BLaER1 treated with 17β-estradiol and CSF1 and Interleukin-3, amounts not matched to agents 10 nM and 100 nM (cell line): ENCODE data around the gene ANK3.

ENCODE experiments used
- H3K27ac ChIP-seq, 11 experiments: shearing (Covaris generic); formaldehyde crosslinking; 2 replicates each; pipeline ENCODE4 v1.8.1; 2022
- H3K27me3 ChIP-seq, 11 experiments: shearing (Covaris generic); formaldehyde crosslinking; 2 replicates each; pipeline ENCODE4 v1.8.1; 2022
- H3K36me3 ChIP-seq, 11 experiments: shearing (Covaris generic); formaldehyde crosslinking; 2 replicates each; pipeline ENCODE4 v1.8.1; 2022
- H3K4me1 ChIP-seq, 10 experiments: shearing (Covaris generic); formaldehyde crosslinking; 2 replicates each; pipeline ENCODE4 v1.8.1; 2022
- H3K4me2 ChIP-seq, 11 experiments: shearing (Covaris generic); formaldehyde crosslinking; 2 replicates each; pipeline ENCODE4 v1.8.1; 2022
- H3K4me3 ChIP-seq, 10 experiments: shearing (Covaris generic); formaldehyde crosslinking; 2 replicates each; pipeline ENCODE4 v1.8.1; 2022
- H3K9ac ChIP-seq, 11 experiments: shearing (Covaris generic); formaldehyde crosslinking; 2 replicates each; pipeline ENCODE4 v1.8.1; 2022
- H3K9me3 ChIP-seq, 11 experiments: shearing (Covaris generic); formaldehyde crosslinking; replicated peaks in 1 of 11; 2 replicates each; pipeline ENCODE4 v1.8.1; 2022
- H4K20me1 ChIP-seq, 11 experiments: shearing (Covaris generic); formaldehyde crosslinking; 2 replicates each; pipeline ENCODE4 v1.8.1; 2022
- Cebpa-rat ChIP-seq, 11 experiments: shearing (Covaris generic); IDR thresholded peaks; 2 replicates each; pipeline ENCODE4 v1.8.1; 2022

The ANK3 gene

DNA sequence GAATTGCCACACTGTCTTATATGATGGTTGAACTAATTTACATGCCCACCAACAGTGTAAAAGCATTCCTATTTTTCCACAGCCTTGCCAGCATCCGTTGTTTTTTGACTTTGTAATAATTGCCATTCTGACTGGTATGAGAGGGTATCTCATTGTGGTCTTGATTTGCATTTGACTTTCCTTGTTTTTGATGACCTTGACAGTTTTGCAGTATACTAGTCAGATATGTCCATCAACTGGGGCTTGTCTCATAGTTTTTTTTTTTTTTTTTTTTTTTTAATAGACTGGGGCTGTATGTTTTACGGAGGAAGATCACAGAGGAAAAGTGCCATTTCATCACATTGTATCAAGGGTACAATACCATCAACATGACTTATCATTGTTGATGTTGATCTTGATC is 220.6 kb downstream of the ANK3 start:
- TF ChIP-seq Cebpa-rat (IDR thresholded peaks at IDR 0.05) = no peak
- no peaks in the 10 kb centered on the region for H3K36me3 ChIP-seq
- H3K4me1 ChIP-seq = no peaks in the 10 kb centered on the region
- no peak overlapping the region for H3K9ac ChIP-seq
- no peaks in the 10 kb centered on the region for H3K27me3 ChIP-seq
- H3K4me3 ChIP-seq = no peak overlapping the region
- H3K9me3 ChIP-seq = no peaks in the 10 kb centered on the region
- H4K20me1 ChIP-seq = no peaks in the 10 kb centered on the region
- no peak overlapping the region for H3K27ac ChIP-seq
- no peak overlapping the region for H3K4me2 ChIP-seq

GRCh38 chr10:60167050-60167449 is 222.6 kb downstream of the ANK3 start:
- Histone ChIP-seq H3K4me2 (no peak overlapping the region), H3K4me1 (no peaks in the 10 kb centered on the region), H3K36me3 (no peaks in the 10 kb centered on the region), H3K4me3 (no peak overlapping the region), H4K20me1 (no peaks in the 10 kb centered on the region), H3K9me3 (no peaks in the 10 kb centered on the region), H3K27me3 (no peaks in the 10 kb centered on the region), H3K27ac (no peak overlapping the region), H3K9ac (no peak overlapping the region)
- TF ChIP-seq Cebpa-rat (IDR thresholded peaks at IDR 0.05) = no peak

DNA sequence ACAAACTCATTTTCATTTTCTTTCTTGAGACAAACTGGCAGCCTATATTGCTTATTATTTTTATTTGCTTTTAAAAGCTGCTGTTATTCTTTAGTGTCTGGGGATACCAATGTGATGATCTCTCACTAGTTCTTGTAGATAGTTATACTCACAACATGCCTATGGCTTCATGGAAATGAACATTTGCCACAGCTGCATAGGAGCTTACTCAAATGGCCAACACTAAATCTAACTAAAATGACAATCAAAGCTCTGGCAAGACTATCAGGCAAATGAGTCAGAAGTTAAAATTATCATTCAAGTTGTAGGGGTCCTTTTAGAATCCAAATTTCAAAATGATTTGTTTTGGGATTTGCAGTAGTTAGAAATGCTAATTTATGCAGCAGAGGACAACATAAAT is 225.9 kb downstream of the ANK3 start:
- no peaks in the 10 kb centered on the region for H3K27me3 ChIP-seq
- no peak overlapping the region for H3K9ac ChIP-seq
- H3K36me3 ChIP-seq = no peaks in the 10 kb centered on the region
- no peaks in the 10 kb centered on the region for H3K9me3 ChIP-seq
- TF ChIP-seq Cebpa-rat (IDR thresholded peaks at IDR 0.05) = no peak
- H3K4me1 ChIP-seq = no peaks in the 10 kb centered on the region
- H3K27ac ChIP-seq = no peak overlapping the region
- H3K4me2 ChIP-seq = no peak overlapping the region
- no peak overlapping the region for H3K4me3 ChIP-seq
- no peaks in the 10 kb centered on the region for H4K20me1 ChIP-seq

DNA sequence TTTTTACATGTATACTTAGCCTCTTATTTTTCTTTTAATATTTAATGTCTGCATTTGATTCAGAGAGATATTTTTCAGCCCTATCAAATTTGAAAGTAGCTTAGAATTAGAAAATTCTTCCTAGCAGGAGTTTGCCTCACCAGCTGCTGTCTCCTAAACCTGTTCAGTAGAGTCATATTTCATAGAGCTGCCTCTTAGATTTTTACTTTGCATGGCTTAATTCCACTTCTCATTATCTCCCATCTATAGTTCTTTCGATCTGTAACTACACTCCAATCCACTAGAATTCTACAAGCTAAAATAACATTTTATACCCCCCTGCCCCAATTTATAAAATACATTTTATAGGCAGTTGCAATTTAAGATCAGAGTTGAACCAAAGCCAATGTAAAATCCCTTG is 227.0 kb downstream of the ANK3 start:
- no peaks in the 10 kb centered on the region for H3K27me3 ChIP-seq
- no peak for TF ChIP-seq Cebpa-rat (IDR thresholded peaks at IDR 0.05)
- no peaks in the 10 kb centered on the region for H3K4me1 ChIP-seq
- H3K9me3 ChIP-seq = no peaks in the 10 kb centered on the region
- no peak overlapping the region for H3K4me2 ChIP-seq
- H3K36me3 ChIP-seq = no peaks in the 10 kb centered on the region
- no peak overlapping the region for H3K9ac ChIP-seq
- H3K4me3 ChIP-seq = no peak overlapping the region
- no peak overlapping the region for H3K27ac ChIP-seq
- H4K20me1 ChIP-seq = no peaks in the 10 kb centered on the region

DNA sequence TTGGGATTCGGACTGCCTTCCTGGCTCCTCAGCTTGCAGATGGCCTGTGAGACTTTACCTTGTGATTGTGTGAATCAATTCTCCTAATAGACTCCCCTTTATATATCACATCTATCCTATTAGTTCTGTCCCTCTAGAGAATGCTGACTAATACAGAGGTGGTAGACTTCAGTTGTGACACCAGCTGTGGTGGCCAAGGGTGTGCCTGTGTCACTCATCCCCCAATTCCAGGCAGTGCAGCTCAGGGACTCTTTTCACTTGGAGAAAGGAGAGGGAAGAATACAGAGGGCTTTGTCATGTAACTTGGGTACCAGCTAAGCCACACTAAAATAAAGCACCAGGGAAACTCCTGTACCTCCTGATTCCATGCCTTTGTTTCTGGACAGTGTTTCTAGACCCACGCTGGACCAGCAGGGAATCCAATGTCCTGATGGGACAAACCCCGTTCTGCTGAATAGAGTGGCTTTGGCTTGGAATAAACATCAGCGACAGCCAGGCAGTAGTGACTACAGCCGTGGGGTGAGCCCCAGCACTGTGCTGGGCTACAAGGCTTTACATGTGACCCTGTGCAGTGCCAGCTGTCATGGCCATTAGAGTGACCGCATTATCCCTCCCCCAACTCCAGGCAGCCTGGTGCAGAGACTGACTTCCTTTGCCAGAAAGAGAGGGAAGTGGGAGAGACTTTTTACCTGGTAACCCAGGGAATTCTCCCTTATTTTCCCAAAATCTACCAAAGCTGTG is 233.6 kb downstream of the ANK3 start:
- Histone ChIP-seq H3K9me3 (no peaks in the 10 kb centered on the region), H3K4me2 (no peak overlapping the region), H4K20me1 (no peaks in the 10 kb centered on the region), H3K27me3 (no peaks in the 10 kb centered on the region), H3K36me3 (no peaks in the 10 kb centered on the region), H3K4me3 (no peak overlapping the region), H3K9ac (no peak overlapping the region), H3K4me1 (no peaks in the 10 kb centered on the region), H3K27ac (no peak overlapping the region)
- TF ChIP-seq Cebpa-rat (IDR thresholded peaks at IDR 0.05) = no peak

DNA sequence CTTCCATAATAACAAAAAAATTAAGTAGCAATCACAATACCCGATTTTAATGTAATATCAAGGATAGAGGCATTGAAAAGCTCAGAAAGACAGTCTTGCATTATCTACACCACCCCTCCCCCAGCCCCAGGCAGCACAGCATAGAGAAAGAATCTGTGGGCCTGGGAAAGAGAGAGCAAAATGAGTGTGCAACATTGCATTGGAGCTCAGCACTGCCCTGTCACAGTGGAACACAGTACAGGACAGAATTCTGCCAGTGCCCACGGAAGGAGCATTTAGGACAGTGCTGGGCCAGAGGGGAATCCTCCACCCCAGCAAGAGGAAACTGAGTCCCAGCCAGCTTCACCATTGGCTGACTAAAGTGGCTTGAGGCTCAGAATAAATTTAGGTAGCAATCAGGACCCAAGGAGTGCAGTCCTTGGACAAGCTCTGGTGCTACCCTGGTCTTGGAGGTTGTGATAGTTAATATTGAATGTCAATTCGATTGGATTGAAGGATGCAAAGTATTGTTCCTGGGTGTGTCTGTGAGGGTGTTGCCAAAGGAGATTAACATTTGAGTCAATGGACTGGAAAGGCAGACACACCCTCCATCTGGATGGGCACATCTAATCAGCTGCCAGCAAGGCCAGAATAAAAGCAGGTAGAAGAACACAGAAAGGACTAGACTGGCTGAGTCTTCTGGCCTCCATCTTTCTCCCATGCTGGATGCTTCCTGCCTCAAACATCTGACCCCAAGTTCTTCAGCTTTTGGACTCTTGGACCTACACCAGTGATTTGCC is 234.4 kb downstream of the ANK3 start:
- no peaks in the 10 kb centered on the region for H3K27me3 ChIP-seq
- H3K4me2 ChIP-seq = no peak overlapping the region
- H3K9ac ChIP-seq = no peak overlapping the region
- no peaks in the 10 kb centered on the region for H4K20me1 ChIP-seq
- H3K36me3 ChIP-seq = no peaks in the 10 kb centered on the region
- H3K4me1 ChIP-seq = no peaks in the 10 kb centered on the region
- no peaks in the 10 kb centered on the region for H3K9me3 ChIP-seq
- no peak overlapping the region for H3K4me3 ChIP-seq
- no peak for TF ChIP-seq Cebpa-rat (IDR thresholded peaks at IDR 0.05)
- no peak overlapping the region for H3K27ac ChIP-seq

DNA sequence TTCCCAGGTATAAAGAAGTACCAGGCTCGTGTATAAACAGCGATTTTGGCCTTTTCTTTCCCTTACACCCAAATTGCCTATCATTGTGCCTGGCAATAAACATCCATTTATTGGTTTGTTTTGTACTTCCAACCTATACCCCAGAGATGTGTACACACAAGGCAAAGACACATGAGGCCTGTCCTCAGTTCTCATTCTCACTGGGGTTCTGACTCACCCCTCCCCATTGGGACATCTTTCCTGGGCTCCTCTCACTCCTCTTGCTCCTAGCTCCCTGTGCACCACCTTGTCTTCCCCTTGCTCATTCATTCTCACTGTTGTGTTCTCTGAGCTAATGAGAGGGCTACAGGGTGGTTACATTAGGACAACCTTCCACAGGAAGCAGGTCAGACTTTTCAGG is 240.7 kb downstream of the ANK3 start:
- H3K4me1 ChIP-seq = no peaks in the 10 kb centered on the region
- H3K36me3 ChIP-seq = no peaks in the 10 kb centered on the region
- H3K9me3 ChIP-seq = no peaks in the 10 kb centered on the region
- no peak overlapping the region for H3K9ac ChIP-seq
- H4K20me1 ChIP-seq = no peaks in the 10 kb centered on the region
- no peak overlapping the region for H3K4me2 ChIP-seq
- no peak for TF ChIP-seq Cebpa-rat (IDR thresholded peaks at IDR 0.05)
- no peak overlapping the region for H3K27ac ChIP-seq
- no peak overlapping the region for H3K4me3 ChIP-seq
- no peaks in the 10 kb centered on the region for H3K27me3 ChIP-seq

DNA sequence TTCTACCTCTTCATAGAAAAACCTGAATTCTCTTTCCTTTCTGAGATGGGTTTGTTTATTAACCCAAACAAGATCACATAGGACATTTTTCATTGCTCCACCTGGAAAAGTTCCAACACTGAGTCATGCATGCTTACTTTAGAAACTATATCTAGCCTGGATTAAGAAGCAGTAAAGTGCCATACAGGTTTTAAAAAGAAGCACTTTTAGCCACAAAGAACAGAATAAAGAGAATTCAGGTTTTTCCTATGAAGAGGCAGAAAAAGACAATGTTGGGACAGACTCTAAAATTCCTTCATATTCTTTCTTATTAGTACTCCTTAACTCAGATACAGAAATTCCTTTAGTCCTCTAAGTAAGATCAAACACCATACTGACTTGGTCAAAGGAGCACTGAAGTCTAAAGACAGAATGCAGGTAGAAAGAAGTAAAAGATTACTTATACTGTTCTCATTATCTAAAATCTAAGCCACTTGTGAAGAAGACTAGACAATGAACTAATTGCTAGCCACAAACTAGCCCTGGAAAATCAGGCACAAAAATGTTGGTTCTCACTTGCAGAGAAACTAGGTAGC is 241.3 kb downstream of the ANK3 start:
- no peak overlapping the region for H3K9ac ChIP-seq
- no peaks in the 10 kb centered on the region for H4K20me1 ChIP-seq
- no peak overlapping the region for H3K4me3 ChIP-seq
- no peaks in the 10 kb centered on the region for H3K9me3 ChIP-seq
- H3K4me1 ChIP-seq = no peaks in the 10 kb centered on the region
- no peaks in the 10 kb centered on the region for H3K36me3 ChIP-seq
- no peak overlapping the region for H3K27ac ChIP-seq
- TF ChIP-seq Cebpa-rat (IDR thresholded peaks at IDR 0.05) = no peak
- no peaks in the 10 kb centered on the region for H3K27me3 ChIP-seq
- H3K4me2 ChIP-seq = no peak overlapping the region

- no peaks in the 10 kb centered on the region for H3K9me3 ChIP-seq
- H3K4me2 ChIP-seq = no peak overlapping the region
- H3K27me3 ChIP-seq = no peaks in the 10 kb centered on the region
- no peak for TF ChIP-seq Cebpa-rat (IDR thresholded peaks at IDR 0.05)
- H3K9ac ChIP-seq = no peak overlapping the region
- H3K36me3 ChIP-seq = no peaks in the 10 kb centered on the region
- no peak overlapping the region for H3K27ac ChIP-seq
- no peak overlapping the region for H3K4me3 ChIP-seq
- H3K4me1 ChIP-seq = no peaks in the 10 kb centered on the region
- H4K20me1 ChIP-seq = no peaks in the 10 kb centered on the region
Measured at GRCh38 chr10:60147576-60148265, 242.0 kb downstream of the ANK3 start.
